GM12874 (cell line): ENCODE results near the gene OGFR.

Experiments
- TF ChIP-seq, protein P1 (sequence below): IDR thresholded peaks from 2 replicates; pipeline ENCODE4 v1.5.1; 2011; ENCODE audit warnings: low read depth, mild to moderate bottlenecking, control low read depth, low read length, moderate library complexity; ENCODE audit not compliant: insufficient read depth

The OGFR gene

DNA sequence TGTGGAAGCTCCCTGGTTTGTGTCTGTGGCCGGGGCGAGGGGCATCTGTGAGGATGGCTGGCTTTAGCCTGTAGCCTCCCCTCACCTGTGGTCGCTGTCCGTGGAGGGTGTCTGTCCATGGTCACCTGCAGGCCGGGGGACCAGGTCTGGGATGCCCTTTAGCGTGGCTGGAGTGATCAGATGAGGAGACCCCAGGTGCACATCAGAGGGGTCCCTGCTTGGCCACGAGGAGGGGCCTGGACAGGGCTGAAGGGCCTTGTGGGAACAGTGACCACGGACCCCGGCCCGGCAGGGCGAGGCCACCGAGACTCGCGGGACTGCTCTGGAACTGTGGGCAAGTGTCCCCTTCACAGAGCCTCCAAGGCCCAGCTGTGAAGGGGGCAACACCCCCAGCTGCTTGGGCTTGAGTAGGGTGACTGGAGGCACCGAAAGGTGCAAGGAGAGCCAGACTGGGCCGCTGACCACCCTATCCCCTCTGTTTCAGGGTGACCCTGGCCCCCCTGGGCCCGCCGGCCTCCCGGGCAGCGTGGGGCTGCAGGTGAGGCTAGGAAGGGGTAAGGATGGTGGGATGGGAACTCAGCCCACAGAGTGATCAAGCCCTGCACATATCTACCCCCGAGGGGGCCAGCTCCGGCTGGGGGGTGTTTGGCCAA is 20.8 kb downstream of the OGFR start:
- TF ChIP-seq, protein P1, sequence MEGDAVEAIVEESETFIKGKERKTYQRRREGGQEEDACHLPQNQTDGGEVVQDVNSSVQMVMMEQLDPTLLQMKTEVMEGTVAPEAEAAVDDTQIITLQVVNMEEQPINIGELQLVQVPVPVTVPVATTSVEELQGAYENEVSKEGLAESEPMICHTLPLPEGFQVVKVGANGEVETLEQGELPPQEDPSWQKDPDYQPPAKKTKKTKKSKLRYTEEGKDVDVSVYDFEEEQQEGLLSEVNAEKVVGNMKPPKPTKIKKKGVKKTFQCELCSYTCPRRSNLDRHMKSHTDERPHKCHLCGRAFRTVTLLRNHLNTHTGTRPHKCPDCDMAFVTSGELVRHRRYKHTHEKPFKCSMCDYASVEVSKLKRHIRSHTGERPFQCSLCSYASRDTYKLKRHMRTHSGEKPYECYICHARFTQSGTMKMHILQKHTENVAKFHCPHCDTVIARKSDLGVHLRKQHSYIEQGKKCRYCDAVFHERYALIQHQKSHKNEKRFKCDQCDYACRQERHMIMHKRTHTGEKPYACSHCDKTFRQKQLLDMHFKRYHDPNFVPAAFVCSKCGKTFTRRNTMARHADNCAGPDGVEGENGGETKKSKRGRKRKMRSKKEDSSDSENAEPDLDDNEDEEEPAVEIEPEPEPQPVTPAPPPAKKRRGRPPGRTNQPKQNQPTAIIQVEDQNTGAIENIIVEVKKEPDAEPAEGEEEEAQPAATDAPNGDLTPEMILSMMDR: no peak

DNA sequence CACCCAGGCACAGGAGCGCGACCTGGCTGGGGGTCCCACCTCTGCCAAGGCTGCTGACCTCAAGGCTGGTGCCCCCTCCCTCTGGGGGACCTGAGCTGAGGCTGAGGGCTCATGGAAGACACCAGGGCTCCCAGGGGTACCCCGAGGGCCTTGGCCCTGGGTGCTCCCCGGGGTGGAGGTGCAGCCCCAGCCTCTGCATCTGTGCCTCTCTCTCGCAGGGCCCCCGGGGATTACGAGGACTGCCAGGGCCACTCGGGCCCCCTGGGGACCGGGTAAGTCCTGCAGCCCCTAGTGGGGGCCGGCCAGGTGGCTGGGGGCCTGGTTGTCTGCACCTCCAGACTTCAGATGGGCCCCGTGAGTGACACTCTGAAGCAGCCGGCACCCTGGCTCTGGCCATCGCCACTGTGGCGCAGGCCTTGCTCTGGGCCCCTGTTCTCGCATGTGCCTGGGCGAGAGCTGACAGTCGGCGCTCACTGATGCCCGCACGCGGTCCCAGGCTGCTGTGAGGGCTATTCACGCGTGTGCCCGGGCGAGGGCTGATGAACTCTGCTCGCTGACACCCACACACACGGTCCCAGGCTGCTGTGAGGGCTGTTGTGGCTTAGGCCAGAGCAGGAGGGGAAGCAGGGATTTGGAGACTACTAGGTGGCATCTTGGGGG is 21.5 kb downstream of the OGFR start:
- TF ChIP-seq, protein P1: no peak

DNA sequence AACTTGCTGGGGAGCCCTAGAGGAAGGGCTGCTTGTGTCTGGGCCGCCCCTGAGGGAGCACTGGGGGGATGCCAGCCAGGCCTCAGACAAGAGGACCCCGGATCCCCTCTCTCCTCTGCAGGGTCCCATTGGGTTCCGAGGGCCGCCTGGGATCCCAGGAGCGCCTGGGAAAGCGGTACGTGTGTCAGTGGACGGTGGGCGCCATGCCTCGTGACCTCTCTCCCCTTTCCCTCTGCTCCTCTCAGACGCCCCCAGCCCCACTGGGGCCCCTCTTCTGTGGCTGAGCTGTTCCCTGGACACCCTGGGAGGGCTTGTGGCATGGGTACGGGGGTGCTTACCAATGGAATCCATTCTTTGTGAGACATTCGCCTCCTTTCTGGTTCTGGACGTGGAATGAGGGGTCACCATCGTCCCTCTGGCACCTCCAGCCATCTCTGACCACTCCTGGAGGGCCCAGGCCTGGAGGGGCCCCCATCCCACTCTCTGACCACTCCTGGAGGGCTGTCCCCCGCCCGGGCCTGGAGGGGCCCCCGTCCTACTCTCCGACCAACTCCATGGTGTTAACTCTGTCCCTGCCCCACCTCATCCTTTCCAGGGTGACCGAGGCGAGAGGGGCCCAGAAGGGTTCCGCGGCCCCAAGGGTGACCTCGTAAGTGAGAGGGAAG is 22.1 kb downstream of the OGFR start:
- TF ChIP-seq, protein P1: no peak

DNA sequence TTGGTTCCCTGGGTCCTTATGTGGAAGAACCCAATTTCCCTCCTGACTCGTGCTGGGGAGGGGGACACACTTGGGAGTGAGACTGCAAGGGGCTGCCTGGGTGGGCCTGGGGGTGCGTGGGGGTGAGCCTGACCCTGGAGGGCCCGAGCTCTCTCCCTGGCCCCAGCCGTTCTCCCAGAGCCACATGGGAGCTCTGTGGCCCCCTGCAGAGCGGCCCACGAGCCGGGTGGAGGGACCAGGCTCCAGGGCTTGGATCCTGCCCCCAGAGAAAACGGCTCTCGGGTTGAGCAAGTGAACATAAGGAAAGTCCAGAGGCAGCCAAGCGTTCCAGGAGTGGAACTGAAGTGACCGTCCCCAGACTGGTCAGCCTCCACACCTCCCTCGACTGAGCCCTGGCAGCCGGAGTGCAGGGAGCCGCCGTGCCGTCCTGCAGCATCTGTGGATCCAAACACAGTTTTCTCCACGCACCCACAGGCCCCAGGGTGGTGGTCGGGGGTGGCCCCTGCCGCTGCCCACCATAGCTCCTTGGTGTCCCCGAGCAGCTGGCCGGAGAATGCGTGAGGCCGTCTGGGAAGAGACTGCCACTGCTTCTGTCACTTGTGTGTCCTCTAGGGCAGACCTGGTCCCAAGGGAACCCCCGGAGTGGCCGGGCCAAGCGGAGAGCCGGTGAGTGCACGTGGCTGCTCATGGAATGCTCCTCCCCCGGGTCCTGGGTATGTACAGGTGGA is 22.8 kb downstream of the OGFR start:
- TF ChIP-seq, protein P1: no peak

DNA sequence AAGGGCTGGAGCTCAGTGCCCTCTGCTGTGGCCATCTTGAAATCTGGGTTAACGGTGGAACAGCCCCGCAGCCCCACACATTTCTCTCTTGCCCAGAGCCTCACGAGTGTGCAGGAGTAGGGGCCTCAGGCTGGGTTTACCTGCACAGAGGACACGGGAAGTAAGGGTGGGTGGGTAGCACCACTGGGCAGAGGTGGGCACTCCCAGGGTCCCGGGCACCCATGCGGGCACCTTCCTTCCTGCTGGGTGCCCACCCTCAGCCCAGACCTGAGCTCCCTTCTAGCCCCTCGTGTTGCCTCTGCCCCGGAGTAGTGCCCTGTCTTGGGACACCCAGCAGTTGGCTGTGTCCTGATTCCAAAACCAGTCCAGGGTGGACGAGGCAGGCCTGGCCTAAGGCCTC is 23.4 kb downstream of the OGFR start:
- TF ChIP-seq, protein P1: no peak

DNA sequence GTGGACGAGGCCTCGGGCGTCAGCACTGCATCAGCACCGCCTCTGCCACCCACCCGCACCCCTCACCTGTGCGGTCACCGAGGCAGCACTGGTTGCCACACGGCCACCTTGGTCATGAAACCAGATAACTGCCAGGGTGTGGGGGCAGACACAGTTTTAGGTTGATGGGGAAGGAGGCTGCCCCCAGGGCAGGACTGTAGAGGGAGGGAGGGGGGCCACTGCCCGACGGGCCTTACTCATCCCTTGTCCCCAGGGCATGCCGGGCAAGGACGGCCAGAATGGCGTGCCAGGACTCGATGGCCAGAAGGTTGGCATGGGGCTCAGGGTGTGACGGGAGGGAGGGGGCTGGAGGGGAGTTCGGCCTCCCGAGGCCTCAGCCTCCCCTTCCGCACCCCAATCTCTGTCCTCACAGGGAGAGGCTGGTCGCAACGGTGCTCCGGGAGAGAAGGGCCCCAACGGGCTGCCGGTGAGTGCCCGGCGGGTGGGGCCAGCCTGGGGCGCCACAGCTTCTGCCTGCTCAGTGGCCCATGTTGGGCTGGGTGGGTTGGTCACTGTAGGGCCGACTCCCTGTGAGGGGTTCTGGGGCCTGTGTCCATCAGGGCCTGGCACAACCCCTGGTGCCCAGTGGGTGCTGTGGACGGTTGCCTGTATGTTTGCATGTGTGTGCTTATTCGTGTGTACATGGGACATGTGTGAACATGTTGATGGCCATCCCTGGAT is 24.0 kb downstream of the OGFR start:
- TF ChIP-seq, protein P1: no peak
